GM18519 (cell line): ENCODE measurements around the gene ANKRD13D.

Experiments
- ATAC-seq: cut with Tn5 transposase; IDR thresholded peaks from one replicate; pipeline ENCODE4 v1.9.1; 2021; ENCODE audit warnings: mild to moderate bottlenecking, moderate library complexity; ENCODE audit not compliant: unreplicated experiment, low FRiP score

Gene ANKRD13D

DNA sequence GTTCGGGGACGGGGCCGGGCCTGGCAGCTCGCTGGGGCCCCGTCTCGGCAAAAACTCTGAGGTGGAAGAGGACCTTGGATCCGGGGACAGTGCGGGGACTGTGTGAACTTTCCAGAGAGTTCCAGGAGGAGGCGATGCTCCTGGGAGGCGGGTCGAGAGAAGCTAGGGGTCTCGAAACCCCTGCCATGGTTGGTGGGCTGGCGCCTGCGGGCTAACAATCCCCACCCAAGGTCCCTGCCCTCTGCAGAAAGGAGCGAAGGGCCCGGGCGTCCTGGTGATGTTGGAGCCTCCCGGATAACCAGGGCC is 27.5 kb upstream of the ANKRD13D start:
- no peak for ATAC-seq

DNA sequence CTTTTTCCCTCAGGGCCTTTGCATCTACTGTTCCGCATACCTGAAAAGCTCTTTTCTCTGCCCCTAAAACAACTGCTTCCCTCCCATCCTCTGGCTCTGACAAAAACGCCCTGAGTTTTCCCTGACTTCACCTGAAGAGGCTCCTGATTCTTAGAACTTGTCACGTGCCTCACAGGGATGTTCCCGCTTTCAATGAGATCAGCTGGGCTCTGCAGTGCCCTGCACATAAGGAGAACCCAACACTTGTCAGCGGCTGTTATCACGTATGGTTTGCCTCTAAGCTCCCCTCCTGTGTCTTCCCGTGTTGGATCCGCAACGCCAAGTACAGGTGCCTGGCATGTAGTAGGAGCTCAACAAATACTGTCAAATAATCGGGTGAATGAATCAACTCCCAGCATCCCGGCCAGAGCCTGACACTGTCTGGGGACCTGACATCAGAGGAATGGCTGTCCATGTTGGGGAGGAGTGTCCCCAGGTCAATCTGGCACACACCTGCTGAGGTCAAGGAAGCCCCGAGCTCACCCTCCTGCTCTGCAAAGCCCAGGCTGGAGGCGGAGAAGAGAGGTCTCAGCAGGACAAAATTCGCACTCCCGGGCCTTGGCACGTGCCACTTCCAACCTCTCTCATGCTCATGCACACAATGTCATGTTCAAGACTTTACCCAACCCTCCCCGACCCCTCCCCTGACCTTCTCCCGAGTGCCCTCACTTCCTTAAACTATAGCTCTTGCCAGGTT is 27.0 kb upstream of the ANKRD13D start:
- ATAC-seq = no peak

DNA sequence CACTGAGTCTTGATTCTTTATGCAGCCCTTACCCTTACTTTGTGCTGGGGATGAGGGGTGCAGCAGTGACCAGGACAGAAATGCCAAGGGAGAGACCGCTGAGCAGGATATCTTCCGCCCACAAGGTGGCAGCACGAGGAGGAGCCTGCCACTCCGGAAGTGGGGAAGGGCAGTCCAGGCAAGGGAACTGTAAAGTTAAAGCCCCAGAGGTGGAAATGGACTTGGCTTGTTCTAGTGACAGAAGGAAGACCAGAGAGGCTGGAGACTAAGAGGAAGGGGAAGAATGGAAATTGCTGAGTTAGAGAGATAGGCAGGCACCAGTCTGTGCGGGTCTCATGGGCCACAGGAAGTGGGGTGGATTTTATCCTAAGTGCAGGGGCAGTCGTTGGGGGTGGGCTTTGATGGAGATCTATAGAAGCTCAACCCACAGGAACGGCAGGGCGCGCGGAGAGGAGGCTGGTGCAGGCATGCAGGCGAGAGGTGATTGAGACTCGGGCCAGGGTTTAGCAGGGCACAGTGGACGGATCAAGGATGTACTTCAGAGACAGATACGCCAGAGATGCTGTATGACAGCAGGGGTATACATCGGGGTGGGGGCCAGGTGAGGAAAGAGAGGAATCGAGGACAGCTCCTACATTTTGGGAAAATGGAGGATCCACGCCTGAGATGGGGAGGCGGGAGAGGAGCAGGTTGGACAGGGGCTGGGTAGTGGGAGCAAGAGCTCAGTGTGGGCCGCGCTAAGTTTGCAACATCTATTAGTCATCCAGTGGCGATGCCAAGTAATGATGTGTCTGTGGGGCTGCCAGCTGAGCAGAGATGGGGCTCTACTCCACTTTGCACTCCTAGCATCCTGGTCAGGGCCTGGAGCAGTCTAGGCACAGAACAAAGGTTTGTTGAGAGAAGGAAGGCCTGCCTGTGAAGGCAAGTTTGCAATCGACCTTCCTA is 26.1 kb upstream of the ANKRD13D start:
- no peak for ATAC-seq

DNA sequence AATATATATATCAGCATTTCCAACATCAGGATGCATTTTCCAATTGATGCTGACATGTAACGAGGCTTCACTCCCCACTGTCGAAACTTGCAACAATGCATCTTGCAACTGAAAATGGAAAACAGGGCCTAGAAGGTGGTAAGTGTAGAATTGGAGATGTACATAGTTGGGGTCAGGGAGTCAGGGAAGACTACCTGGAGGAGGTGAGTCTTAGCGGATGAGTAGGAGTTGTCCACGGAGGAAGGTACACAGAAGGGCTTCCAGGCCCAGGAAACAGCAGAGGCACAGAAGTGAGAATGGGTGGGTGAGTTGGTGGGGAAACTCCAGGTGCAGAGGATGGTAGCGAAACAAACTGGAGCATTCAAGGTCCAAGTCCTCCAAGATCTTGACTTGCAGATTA is 24.8 kb upstream of the ANKRD13D start:
- no peak for ATAC-seq

DNA sequence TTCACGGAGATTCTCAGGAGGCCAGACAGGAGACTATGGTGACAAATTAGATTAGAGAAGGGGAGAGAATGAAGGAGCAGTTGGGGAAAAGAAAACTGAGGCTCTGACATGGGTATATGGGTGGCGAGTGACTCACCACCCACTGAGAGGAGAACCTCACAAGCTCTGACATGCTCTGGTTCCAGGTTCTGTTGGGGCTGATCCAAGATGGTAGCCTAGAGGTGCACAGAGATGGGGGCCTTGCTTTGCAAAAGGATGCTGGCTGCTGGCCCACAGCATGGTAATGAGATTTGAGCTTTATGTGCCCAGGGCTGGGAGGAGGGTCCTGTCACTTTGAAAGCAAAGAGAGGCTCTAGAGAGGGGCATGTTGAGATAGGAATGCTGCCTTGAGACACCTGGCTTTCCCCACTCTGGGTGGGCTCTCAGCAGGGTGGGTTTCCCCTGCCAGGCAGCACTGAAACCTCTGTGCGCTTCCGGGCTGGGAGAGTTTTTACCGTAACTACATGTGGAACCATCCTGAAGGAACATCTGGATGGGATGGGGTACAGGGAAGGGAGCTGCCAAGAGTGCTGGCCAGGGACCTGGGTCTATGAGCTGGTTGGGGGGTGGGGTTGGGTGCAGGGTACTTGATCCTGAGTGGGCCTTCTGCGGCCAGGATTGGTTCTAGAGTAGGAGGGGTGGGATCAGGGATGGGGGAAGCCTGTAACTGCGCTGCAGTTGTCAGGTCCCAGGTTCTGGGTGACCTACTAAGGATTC is 24.0 kb upstream of the ANKRD13D start:
- no peak for ATAC-seq

DNA sequence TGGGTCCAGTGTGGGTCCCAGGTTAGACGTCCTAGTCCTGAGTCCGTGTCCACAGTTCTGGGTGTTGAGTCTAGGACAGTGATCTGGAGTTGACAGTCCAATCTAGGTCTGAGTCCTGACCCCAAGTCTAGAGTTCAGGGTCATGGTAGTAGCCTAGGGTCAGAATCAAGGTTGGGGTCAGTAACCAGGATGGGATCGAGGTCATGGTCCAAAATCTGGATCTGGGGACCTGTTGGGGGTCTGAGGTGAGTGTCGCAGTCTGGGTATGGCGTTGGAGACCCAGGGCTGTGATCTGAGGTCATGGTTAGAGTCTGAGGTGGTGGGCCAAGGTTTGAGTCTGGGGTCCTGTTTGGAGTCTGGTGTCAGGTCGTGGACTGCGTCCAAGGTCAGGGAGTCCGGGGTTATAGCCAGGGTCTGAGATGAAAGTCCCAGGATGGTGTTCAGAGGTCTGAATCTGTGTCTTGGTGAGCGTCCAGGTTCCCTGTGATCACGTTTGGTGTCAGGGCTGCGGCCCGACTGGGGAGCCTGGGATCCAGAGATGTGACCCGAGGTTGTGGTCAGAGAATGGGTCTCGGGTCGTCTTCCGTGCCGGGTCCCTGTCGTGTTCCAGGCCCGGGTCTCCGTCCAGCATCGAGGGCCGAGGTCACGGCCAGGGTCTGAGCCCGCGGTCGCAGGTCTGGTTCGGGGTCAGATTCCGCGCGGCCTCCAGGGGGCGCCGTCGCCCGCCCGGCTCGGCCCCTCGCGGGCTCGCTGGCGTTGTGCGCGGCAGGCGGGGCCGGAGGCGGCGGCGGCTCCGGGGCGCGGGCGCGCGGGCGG is 23.3 kb upstream of the ANKRD13D start:
- ATAC-seq = no peak

DNA sequence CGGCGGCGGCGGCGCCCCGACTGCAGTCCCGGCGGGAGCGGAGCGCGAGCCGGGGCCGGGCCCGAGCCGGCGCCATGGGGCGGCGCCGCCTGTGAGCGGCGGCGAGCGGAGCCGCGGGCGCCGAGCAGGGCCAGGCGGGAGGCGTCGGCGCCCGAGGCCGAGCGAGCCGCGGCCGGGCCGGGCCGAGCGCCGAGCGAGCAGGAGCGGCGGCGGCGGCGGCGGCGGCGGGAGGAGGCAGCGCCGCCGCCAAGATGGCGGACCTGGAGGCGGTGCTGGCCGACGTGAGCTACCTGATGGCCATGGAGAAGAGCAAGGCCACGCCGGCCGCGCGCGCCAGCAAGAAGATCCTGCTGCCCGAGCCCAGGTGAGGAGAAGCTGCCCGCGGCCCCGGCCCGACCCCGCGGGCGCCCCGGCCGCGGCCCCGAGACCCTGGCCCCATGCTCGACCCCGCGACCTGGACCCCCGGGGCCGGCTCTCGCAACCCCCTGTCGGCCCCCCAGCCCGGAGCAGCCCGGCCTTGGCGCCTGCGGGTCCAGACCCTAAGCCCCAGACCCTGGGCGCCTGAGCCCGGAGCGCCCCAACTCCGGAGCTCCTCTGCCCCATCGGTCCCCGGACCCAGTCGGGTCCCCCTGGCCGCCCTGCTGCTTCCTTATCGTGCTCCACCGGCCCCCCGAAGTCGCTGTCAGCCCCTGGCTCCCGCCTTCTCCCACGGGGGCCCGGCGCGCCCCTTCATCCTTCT is 22.5 kb upstream of the ANKRD13D start, which contains the start of gene GRK2:
Gene GRK2 (plus strand): TSS at position 25 of the 739 bp plus-strand sequence. CDS start 227 bp downstream, at position 252.
- ATAC-seq = no peak

DNA sequence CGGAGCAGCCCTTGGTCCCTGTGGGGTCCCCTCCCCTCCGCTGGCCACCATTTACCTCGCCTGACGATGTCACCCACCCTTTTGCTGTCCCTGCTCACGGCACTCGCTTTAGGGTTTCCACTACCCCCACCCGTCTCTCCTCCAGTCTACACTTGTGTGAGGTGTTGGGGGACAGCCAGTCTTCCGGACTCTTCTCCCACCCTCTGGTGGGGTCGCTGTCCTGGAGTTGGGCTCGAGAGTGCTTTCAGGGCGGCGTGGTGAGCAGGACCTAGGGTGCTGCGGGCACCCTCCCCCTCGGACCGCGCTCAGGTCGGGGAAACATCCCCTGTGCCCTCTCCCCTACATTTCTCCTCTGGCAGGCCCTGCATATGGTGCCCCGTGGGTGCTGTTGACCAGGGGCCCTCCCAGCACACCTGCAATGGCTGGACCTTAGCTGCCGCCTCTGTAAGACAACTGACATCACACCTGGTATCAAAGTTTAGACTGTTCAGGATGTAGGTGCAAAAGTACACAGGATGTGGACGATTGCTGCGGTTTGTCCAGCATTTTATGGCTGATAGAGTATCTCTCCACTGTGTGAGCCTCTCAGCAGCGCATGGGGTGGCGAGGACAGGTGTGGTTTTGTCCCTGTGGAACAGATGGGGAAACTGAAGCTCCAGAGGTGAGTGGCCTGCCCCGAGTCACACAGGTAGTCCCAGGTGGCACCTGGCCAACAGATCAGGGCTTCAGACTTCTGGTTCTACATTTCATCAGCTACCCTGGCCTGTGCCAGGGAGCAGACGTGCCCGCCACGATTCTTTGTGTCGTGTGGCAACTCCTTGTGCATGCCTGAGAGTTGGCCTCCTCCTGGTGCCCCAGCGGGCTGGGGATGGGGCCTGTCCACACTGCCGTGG is 21.7 kb upstream of the ANKRD13D start:
- ATAC-seq = no peak

DNA sequence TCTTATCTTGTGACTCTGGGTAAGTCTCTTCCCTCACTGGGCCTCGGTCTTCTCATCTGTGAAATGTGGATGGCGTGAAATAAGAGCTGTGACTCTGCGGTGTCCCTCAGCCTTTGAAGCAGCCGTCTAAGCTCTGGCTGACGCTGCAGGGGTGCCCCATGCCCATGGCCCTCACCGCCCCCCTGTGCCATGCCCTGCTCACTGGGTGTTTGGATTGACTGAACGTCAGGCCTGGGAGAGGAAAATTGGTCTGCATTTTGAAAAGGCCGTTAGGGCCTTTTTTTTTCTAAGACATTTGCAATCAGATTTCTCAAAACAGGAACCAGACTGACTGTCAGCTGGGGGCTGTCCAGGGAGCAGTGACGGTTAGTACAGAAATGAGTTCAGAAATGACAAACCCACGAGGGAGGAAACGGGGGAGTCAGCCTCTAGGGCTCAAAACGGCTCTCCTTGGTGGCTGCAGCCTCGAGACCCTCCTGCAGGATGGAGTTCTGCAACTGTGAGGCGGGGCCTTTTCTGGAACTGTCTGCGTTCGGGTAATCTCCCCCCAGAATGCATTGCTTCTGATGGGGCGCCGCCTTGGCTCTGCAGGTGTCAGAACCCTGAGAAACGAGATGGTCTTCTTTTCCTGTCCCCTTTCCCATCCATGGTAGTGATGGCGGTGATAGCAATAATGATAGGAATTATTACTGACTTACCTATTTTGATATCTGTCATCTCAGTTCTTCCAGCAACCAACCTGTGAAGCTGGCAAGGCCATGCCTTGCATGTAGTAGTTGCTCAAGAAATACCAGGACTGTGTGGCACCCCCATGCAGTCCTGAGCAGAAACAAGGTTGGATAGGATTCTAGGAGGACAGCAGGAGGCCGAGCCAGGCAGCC is 20.8 kb upstream of the ANKRD13D start:
- no peak for ATAC-seq

DNA sequence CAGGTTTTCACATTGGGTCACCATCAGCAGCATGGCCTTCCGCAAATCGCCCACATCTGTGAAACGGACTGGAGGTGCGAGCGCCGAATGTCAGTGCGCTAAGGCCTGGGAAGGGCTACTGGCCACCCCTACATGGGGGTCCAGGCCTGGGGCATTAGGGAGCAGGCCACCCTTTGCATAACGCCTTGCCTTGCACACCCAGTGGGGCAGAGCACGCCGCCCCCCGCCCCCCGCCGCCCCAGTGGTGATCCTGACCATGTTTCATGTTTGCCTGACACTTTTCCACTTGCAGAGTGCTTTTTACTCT is 20.2 kb upstream of the ANKRD13D start:
- ATAC-seq = no peak

DNA sequence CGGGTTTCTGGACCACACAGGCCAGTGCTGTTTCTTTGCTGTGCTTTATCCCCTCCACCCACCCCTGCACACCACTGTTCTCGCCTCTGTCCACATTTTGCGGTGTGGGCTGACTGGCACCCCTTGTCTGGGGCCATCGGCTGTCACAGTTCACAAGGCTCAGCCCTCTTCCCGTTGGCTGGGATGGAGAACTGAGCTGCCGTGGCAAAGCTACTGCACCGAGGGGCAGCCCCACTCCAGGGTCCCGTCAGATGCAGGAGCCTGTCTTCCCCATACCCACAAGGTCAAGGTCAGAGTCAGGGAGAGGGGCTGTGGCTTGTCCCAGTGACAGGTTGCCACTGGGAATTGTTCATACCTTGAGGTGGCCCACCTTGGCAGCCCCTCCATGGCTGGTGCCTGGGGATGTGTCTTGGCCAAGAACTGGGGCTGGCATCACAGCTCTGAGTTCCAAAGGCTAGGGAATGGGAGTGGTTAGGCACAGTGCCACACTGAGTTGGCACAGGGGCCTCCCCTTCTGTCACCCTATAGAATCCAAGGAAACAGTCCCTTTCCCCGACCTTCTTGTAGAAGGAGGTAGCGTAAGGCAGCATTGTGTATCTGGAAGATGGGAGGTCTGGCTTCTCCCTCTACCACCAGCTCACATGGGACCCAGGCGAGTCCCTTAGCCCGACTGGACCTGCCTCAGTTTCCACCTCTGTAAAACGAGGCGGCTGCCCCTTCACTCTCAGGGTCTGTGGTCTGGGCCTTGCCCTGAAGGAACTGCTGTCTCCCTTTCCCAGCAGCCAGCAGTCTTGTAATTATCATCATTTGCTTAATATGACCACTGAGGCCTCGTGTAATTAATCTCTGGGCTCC is 19.5 kb upstream of the ANKRD13D start:
- ATAC-seq = no peak

DNA sequence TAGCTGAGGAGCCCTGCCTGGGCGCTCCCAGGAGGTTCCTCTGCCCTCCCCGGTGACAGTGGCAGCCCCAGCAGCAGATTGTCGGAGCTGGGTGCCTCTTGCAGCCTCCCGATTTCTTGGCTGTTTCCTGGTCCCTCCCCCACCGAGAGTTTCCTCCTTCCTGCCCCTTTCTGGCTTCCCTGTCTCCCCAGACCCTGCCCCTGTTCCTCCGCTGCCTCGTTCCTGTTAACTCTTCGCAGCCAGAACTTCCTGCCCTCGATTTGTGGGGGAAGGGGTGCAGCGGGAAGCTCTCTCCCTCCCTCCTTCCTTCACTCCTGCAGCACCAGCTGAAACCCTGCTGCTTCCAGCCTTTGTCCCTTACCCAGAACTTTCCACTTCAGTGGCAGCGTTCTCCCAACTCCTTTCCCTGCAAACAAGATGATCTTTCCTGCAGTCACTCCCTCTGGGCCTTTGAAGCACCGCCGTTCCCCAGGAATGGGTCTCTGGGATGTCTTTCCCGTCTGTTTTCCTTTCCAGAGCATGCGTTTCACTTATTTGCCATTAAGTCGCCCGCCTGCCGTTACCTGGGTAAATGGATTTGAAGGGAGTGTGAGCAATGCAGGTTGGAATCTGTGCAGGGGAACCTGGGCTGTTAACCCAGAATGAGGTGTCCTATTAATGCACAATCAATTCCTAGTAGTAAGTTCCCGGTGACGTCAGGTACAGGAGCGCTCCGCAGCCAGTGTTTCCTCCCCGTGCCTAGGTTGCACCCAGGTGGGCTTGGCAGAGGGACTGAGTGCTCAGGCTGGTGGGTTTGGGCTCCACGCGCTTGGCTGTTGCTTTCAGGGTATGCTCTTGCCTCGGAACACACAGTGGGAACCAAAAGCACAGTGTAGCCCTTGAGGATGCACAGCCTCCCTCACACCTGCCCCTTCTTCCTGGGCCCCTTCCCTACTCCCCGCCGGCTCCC is 18.6 kb upstream of the ANKRD13D start:
- no peak for ATAC-seq

DNA sequence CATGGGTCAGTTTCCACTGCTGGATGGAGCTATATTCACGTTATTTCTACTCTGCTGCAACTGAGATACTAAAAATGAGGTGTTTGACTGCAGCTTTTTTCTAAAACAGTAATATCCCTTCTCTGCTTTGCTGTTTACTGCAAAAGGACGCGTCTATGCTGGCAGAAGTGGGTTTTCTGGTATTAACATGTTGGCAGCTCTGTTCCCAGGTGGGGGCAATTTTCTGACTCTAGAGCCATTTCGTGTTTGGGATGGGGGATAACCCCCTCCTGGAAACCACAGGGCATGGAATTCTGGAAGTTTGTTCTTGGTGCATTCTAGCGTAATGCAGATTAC is 17.9 kb upstream of the ANKRD13D start:
- ATAC-seq = no peak

DNA sequence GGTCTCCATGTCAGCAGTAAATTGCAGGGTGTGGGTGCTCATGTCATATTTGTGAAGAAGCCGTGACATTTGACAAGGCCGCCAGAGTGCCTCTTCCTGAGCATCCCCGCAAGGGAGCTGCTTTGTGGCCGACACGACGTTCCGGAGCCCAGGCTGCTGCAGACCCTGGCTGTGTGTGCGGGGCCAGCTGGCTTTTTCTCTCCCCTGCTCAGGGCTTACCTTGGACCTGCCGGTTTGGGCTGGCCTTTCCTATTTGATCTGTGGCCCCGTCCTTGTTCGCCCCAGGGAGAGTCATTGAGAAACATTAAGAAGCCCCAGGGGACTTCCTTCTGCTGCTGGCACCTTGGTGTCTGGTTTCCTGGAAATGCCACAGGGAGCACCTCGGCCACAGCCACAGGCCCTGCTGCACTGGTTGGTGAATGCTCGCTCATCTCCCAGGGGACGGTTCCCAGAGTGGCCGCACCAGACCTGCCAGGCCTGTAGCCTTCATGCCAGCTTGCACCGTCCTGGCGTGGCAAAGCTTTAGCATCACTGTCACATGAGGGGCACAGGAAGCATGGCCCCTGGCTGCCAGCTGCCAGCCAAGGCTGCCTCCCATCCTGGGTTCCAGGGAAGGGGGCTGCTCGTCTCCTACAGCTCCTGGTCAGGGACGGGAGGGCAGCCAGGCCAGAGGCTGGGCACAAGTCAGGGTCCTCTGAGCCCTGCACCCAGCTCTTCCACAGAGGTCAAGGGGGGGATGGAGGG is 17.4 kb upstream of the ANKRD13D start:
- ATAC-seq = no peak
